T-helper 17 cell (primary cell): ENCODE results near the gene PLEKHA6. TPM values are rescaled to one million over a fixed set of nuclear protein-coding genes. Genes with fewer than 3 reads are reported as not detected.

Experiments used
- ATAC-seq: fragments of 150-1000 bp; cut with Tn5 transposase; 2 replicates; pipeline ENCODE4 v1.10.0; 2021; ENCODE audit warnings: mild to moderate bottlenecking, moderate library complexity
- DNase-seq, 3 donors: peaks; one replicate each; pipeline versions ENCODE4 v3.0.0 to v3.0.0-alpha.2; 2020 to 2021
- H3K9me3 ChIP-seq: one replicate; pipeline ENCODE4 v1.7.0; 2013; ENCODE audit warnings: low read length, mild to moderate bottlenecking; ENCODE audit not compliant: control insufficient read depth, poor library complexity, severe bottlenecking
- H3K27ac Mint-ChIP-seq: one replicate; pipeline ENCODE4 v1.8.0; 2022; ENCODE audit warnings: mild to moderate bottlenecking, moderate library complexity, mixed read lengths
- H3K27me3 Mint-ChIP-seq: one replicate; pipeline ENCODE4 v1.8.0; 2022; ENCODE audit warnings: mixed read lengths
- H3K36me3 Mint-ChIP-seq: one replicate; pipeline ENCODE4 v1.8.0; 2022; ENCODE audit warnings: low read depth, mixed read lengths
- H3K4me1 Mint-ChIP-seq: one replicate; pipeline ENCODE4 v1.8.0; 2022; ENCODE audit warnings: mild to moderate bottlenecking, mixed read lengths
- H3K4me3 Mint-ChIP-seq: one replicate; pipeline ENCODE4 v1.8.0; 2022; ENCODE audit warnings: mild to moderate bottlenecking, moderate library complexity, mixed read lengths
- total RNA-seq, 4 donors: library from RNA in 2 of 4; stranded (reverse) in 2 of 4; gene quantifications; one replicate each; pipeline ENCODE4 v1.2.3 and lab custom pipeline; 2022 to 2026

The PLEKHA6 gene
- total RNA-seq, 2 donors from 2014 or later = 0.47 to 0.50 TPM

- Mint-ChIP-seq H3K4me3 (no peak overlapping the region), H3K4me1 (peaks cover 5% of the 10 kb centered on the region), H3K27me3 (peaks cover 65% of the 10 kb centered on the region), H3K36me3 (peaks cover 2% of the 10 kb centered on the region), H3K27ac (no peak overlapping the region)
- no peak for DNase-seq
- ATAC-seq = no peak
- H3K9me3 ChIP-seq = no peaks in the 10 kb centered on the region
Measured at GRCh38 chr1:204344665-204345355, 14.9 kb downstream of the PLEKHA6 start.

- ATAC-seq (no peak), DNase-seq (no peak)
- Mint-ChIP-seq H3K4me1 (peaks cover 5% of the 10 kb centered on the region), H3K36me3 (peaks cover 2% of the 10 kb centered on the region), H3K27me3 (peaks cover 72% of the 10 kb centered on the region), H3K4me3 (no peak overlapping the region), H3K27ac (no peak overlapping the region)
- H3K9me3 ChIP-seq = no peaks in the 10 kb centered on the region
Measured at GRCh38 chr1:204343802-204344201, 15.9 kb downstream of the PLEKHA6 start.

GRCh38 chr1:204343247-204343646, 16.5 kb downstream of the PLEKHA6 start:
- no peak for ATAC-seq
- Mint-ChIP-seq H3K36me3 (peaks cover 2% of the 10 kb centered on the region), H3K27me3 (peaks cover 78% of the 10 kb centered on the region), H3K27ac (no peak overlapping the region), H3K4me3 (no peak overlapping the region), H3K4me1 (peaks cover 8% of the 10 kb centered on the region)
- H3K9me3 ChIP-seq = no peaks in the 10 kb centered on the region
- no peak for DNase-seq

- Mint-ChIP-seq H3K4me3 (no peak overlapping the region), H3K36me3 (peaks cover 2% of the 10 kb centered on the region), H3K27me3 (peaks cover 73% of the 10 kb centered on the region), H3K27ac (no peak overlapping the region), H3K4me1 (peaks cover 10% of the 10 kb centered on the region)
- DNase-seq (no peak), ATAC-seq (no peak)
- H3K9me3 ChIP-seq = no peaks in the 10 kb centered on the region
Measured at GRCh38 chr1:204342310-204342709, 17.4 kb downstream of the PLEKHA6 start.

GRCh38 chr1:204341380-204341779, 18.3 kb downstream of the PLEKHA6 start:
- H3K4me1 Mint-ChIP-seq = peaks cover 10% of the 10 kb centered on the region
- DNase-seq (no peak), ATAC-seq (no peak)
- H3K27me3 Mint-ChIP-seq = peaks cover 64% of the 10 kb centered on the region
- no peak overlapping the region for H3K4me3 Mint-ChIP-seq
- no peak overlapping the region for H3K27ac Mint-ChIP-seq
- no peaks in the 10 kb centered on the region for H3K9me3 ChIP-seq
- H3K36me3 Mint-ChIP-seq = peaks cover 2% of the 10 kb centered on the region

- H3K9me3 ChIP-seq = no peaks in the 10 kb centered on the region
- H3K4me1 Mint-ChIP-seq = peaks cover 8% of the 10 kb centered on the region
- DNase-seq = no peak
- H3K27ac Mint-ChIP-seq = no peak overlapping the region
- no peak for ATAC-seq
- H3K4me3 Mint-ChIP-seq = no peak overlapping the region
- H3K36me3 Mint-ChIP-seq = no peaks in the 10 kb centered on the region
- H3K27me3 Mint-ChIP-seq = peaks cover 54% of the 10 kb centered on the region
Measured at GRCh38 chr1:204340081-204340889, 19.4 kb downstream of the PLEKHA6 start.

- Mint-ChIP-seq H3K27ac (no peak overlapping the region), H3K4me3 (no peak overlapping the region), H3K4me1 (peaks cover 8% of the 10 kb centered on the region), H3K36me3 (no peaks in the 10 kb centered on the region), H3K27me3 (peaks cover 51% of the 10 kb centered on the region)
- ATAC-seq = no peak
- no peaks in the 10 kb centered on the region for H3K9me3 ChIP-seq
- DNase-seq = no peak
Measured at GRCh38 chr1:204339541-204339940, 20.2 kb downstream of the PLEKHA6 start.

GRCh38 chr1:204338997-204339396, 20.7 kb downstream of the PLEKHA6 start:
- Mint-ChIP-seq H3K4me3 (no peak overlapping the region), H3K4me1 (peaks cover 8% of the 10 kb centered on the region), H3K36me3 (no peaks in the 10 kb centered on the region), H3K27ac (no peak overlapping the region), H3K27me3 (peaks cover 52% of the 10 kb centered on the region)
- DNase-seq (no peak), ATAC-seq (no peak)
- H3K9me3 ChIP-seq = no peaks in the 10 kb centered on the region

- no peak overlapping the region for H3K27ac Mint-ChIP-seq
Measured at GRCh38 chr1:204338360-204338759, 21.4 kb downstream of the PLEKHA6 start.

GRCh38 chr1:204337583-204337982, 22.1 kb downstream of the PLEKHA6 start:
- H3K27ac Mint-ChIP-seq = no peak overlapping the region
- H3K27me3 Mint-ChIP-seq = peaks cover 54% of the 10 kb centered on the region
- no peaks in the 10 kb centered on the region for H3K36me3 Mint-ChIP-seq
- no peak for ATAC-seq
- H3K4me3 Mint-ChIP-seq = no peak overlapping the region
- peaks cover 8% of the 10 kb centered on the region for H3K4me1 Mint-ChIP-seq
- DNase-seq = no peak
- no peaks in the 10 kb centered on the region for H3K9me3 ChIP-seq

More at GRCh38 chr1:204338360-204338759, 21.4 kb downstream of the PLEKHA6 start:
- no peaks in the 10 kb centered on the region for H3K36me3 Mint-ChIP-seq
- H3K9me3 ChIP-seq = no peaks in the 10 kb centered on the region
- no peak for ATAC-seq
- peaks cover 56% of the 10 kb centered on the region for H3K27me3 Mint-ChIP-seq
- no peak overlapping the region for H3K4me3 Mint-ChIP-seq
- DNase-seq = no peak
- peaks cover 8% of the 10 kb centered on the region for H3K4me1 Mint-ChIP-seq

GRCh38 chr1:204337036-204337429, 22.7 kb downstream of the PLEKHA6 start:
- ATAC-seq (no peak), DNase-seq (no peak)
- no peak overlapping the region for H3K27ac Mint-ChIP-seq
- H3K4me3 Mint-ChIP-seq = no peak overlapping the region
- peaks cover 54% of the 10 kb centered on the region for H3K27me3 Mint-ChIP-seq
- H3K36me3 Mint-ChIP-seq = no peaks in the 10 kb centered on the region
- peaks cover 8% of the 10 kb centered on the region for H3K4me1 Mint-ChIP-seq
- no peaks in the 10 kb centered on the region for H3K9me3 ChIP-seq

GRCh38 chr1:204336421-204337035, 23.2 kb downstream of the PLEKHA6 start:
- H3K27ac Mint-ChIP-seq = no peak overlapping the region
- peaks cover 8% of the 10 kb centered on the region for H3K4me1 Mint-ChIP-seq
- H3K27me3 Mint-ChIP-seq = peaks cover 54% of the 10 kb centered on the region
- H3K4me3 Mint-ChIP-seq = no peak overlapping the region
- ATAC-seq = no peak
- H3K36me3 Mint-ChIP-seq = no peaks in the 10 kb centered on the region
- DNase-seq = no peak
- H3K9me3 ChIP-seq = no peaks in the 10 kb centered on the region

- peaks cover 53% of the 10 kb centered on the region for H3K27me3 Mint-ChIP-seq
- no peak for DNase-seq
- peaks cover 3% of the 10 kb centered on the region for H3K36me3 Mint-ChIP-seq
- no peak overlapping the region for H3K4me3 Mint-ChIP-seq
- ATAC-seq = no peak
- H3K27ac Mint-ChIP-seq = no peak overlapping the region
- H3K4me1 Mint-ChIP-seq = peaks cover 6% of the 10 kb centered on the region
- H3K9me3 ChIP-seq = no peaks in the 10 kb centered on the region
Measured at GRCh38 chr1:204335533-204335932, 24.2 kb downstream of the PLEKHA6 start.
